Bronchial epithelial cell (primary cell): ENCODE results near the gene COQ5. TPM values are rescaled to one million over a fixed set of nuclear protein-coding genes. Genes with fewer than 3 reads are reported as not detected.

ENCODE experiments used
- DNase-seq: peaks from one replicate; pipeline ENCODE4 v3.0.0-alpha.2; 2010; ENCODE audit warnings: low read depth
- FAIRE-seq: peaks from 2 replicates; lab custom pipeline; 2011; peaks lifted over from hg19 to GRCh38; lab: Jason Lieb, UNC
- H3K27me3 ChIP-seq: 2 replicates; pipeline ENCODE4 v1.5.1; 2011; ENCODE audit warnings: low read length; ENCODE audit not compliant: control insufficient read depth, insufficient read depth
- H3K36me3 ChIP-seq: 2 replicates; pipeline ENCODE4 v1.5.1; 2011; ENCODE audit warnings: low read length; ENCODE audit not compliant: control insufficient read depth, insufficient read depth
- H3K4me3 ChIP-seq: 2 replicates; pipeline ENCODE4 v1.5.1; 2011; ENCODE audit warnings: mild to moderate bottlenecking, low read depth, low read length, control low read depth
- total RNA-seq: library from RNA; depleted of rRNA; stranded (reverse); fragments of >200 nt; gene quantifications from 2 replicates; pipeline ENCODE4 v1.2.1, GENCODE V29; 2014
- TF ChIP-seq, protein P1 (sequence below): IDR thresholded peaks from 2 replicates; pipeline ENCODE4 v1.5.1; 2011; ENCODE audit warnings: mild to moderate bottlenecking, moderate library complexity, low read length, control low read depth, inconsistent platforms; ENCODE audit not compliant: insufficient read depth, severe bottlenecking

The COQ5 gene
- total RNA-seq, 1 donor from 2014 or later, result 32.9 TPM

DNA sequence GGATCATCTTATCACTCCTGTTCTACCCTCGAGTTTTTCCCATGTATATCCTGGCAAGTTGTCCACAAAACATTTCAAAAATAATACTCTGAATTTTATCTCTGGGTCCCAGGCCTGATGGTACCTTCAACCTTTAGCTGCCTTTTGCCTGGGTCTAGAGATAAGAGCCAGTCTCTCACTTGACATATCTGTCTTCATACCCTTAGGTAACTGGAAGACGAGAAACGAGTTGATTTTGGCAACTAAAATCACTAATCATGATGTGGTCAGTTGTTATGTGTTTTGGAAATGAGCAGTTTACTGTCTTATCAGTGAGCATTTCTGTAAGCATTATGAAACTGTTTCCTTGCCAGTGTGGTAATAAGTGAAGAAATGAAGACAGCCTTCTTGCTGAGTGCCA, 11.5 kb upstream of the COQ5 start:
- Histone ChIP-seq H3K27me3 (no peaks in the 10 kb centered on the region), H3K4me3 (no peak overlapping the region), H3K36me3 (peaks cover 2% of the 10 kb centered on the region)
- DNase-seq (no peak), FAIRE-seq (no peak)
- TF ChIP-seq, protein P1, sequence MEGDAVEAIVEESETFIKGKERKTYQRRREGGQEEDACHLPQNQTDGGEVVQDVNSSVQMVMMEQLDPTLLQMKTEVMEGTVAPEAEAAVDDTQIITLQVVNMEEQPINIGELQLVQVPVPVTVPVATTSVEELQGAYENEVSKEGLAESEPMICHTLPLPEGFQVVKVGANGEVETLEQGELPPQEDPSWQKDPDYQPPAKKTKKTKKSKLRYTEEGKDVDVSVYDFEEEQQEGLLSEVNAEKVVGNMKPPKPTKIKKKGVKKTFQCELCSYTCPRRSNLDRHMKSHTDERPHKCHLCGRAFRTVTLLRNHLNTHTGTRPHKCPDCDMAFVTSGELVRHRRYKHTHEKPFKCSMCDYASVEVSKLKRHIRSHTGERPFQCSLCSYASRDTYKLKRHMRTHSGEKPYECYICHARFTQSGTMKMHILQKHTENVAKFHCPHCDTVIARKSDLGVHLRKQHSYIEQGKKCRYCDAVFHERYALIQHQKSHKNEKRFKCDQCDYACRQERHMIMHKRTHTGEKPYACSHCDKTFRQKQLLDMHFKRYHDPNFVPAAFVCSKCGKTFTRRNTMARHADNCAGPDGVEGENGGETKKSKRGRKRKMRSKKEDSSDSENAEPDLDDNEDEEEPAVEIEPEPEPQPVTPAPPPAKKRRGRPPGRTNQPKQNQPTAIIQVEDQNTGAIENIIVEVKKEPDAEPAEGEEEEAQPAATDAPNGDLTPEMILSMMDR, result no peak

DNA sequence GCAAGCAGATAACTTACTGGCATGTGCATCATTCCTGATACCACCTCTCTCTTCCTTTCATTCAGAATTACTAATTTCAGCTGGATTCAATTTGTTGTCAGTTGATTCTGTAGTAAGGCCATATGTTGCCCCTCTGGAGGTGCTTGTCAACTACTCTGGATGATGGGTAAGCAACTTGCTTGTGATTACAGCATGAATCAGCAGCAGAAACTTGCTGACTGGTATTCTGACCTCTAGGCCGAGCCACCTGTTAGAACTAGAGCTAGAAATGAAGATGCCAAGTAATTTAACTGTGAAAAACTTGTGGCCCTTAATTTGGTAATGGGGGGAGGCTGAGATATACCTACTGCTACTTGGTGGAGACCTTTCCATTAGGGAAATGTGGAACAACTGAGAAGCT, 10.3 kb upstream of the COQ5 start:
- DNase-seq (peak; percentile 62), FAIRE-seq (no peak)
- peaks cover 2% of the 10 kb centered on the region for H3K36me3 ChIP-seq
- no peak overlapping the region for H3K4me3 ChIP-seq
- no peaks in the 10 kb centered on the region for H3K27me3 ChIP-seq
- TF ChIP-seq, protein P1, result no peak

DNA sequence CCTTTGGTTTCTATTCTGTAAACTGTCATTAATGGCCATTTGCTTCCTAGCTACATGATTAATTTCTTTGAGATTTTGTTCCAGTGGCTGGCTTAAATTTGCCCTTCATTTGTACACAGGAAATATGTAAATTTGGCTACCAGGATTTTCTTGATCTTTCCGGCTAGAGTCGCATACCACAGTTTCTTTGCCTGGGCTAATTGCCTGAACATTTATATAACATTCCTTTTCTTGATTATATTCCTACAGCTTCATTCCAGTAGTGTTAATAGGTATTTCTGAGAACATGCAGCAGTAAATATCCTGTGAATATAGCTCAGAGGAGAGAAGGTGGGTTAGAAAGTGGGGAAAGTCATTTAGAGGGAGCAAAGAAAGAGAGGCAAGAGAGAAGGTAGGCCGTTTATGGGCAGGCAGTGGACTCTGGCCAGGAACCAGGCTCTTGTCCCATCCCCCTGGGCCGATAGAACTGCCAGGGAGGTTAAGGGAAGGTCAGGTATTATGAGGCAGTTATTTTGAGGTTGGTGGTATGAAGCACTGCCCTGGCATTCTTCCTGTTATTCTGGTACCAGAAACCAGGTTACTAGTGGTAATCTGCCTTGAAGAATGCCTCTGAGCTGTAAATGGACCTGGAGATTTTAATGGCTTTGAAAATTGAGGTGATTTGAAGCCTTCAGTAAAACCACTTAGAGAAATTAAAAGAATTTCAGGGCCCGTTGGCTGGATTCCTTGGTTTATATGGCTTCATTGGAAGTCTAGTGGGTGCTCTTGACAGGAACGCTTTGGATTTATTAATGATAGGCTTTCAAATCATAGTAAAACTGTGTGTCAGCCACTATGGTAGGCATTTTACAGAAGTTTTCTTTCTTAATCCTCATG, 9.6 kb upstream of the COQ5 start:
- Histone ChIP-seq H3K27me3 (no peaks in the 10 kb centered on the region), H3K4me3 (no peak overlapping the region), H3K36me3 (peaks cover 2% of the 10 kb centered on the region)
- peak; percentile 55 for DNase-seq
- no peak for FAIRE-seq
- TF ChIP-seq, protein P1, result no peak

DNA sequence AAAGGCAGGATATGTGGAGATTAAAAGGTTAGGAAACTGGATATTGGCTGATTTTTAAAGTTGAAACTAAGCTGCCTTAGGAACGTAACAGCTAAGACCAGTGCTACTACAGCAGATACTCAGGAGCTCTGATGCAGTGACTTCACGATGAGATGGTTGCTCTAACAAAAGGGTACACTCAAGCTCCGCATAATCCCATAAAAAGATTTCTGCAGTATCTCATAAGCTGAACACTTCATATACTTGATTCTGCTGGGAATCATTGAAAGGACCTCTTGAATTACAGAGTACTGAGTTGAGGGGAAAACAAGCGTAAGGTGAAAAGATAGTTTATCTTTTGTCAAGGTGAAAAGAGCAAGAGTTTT, 8.9 kb upstream of the COQ5 start:
- TF ChIP-seq, protein P1, result no peak
- no peak for FAIRE-seq
- Histone ChIP-seq H3K4me3 (no peak overlapping the region), H3K27me3 (no peaks in the 10 kb centered on the region), H3K36me3 (peaks cover 2% of the 10 kb centered on the region)
- DNase-seq, result no peak

DNA sequence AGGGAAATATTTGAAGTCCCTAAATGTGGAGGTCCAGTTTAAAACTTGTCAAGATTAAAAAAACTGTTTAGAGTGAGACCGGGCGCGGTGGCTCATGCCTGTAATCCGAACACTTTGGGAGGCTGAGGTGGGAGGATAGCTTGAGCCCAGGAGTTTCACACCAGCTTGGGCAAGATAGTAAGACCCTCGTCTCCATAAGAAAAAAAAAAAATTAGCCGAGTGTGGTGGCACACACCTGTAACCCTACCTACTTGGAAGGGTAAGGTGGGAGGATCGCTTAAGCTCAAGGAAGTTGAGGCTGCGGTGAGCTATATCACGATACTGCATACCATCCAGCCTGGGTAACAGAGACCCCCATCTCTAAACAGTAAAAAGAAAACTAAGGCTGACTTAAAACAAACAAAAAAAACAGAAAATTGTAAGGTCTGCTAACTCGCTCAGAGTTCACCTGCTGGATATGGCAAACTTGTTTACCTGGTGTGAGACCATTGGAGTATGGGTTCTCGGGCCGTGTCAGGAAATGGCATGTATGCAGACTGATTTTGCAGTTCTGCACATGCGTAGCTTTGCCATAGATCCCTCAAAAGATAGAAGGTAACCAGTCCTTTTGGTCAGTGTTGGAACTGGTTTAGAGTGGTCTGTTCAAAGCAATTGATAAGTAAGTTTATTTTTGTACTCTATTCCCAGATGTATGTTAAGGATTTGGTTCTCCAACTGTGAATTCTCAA, 7.3 kb upstream of the COQ5 start:
- TF ChIP-seq, protein P1, result no peak
- Histone ChIP-seq H3K36me3 (peaks cover 2% of the 10 kb centered on the region), H3K27me3 (no peaks in the 10 kb centered on the region), H3K4me3 (peak overlapping the region; percentile 60)
- no peak for FAIRE-seq
- DNase-seq, result no peak
